Loucy (cell line): ENCODE results near the gene TMPRSS13.

ENCODE experiments used
- H2AFZ ChIP-seq: fragments of 200-600 bp; sonication (generic); 2 replicates; pipeline ENCODE4 v1.6.0; 2016; ENCODE audit warnings: antibody characterized with exemption, mild to moderate bottlenecking, low read length, moderate library complexity
- H3F3A ChIP-seq: fragments of 200-600 bp; 2 replicates; pipeline ENCODE4 v1.6.0; 2016; ENCODE audit warnings: antibody characterized with exemption, low read depth, mild to moderate bottlenecking
- H3K27me3 ChIP-seq: fragments of 200-600 bp; sonication (generic); 2 replicates; pipeline ENCODE4 v1.6.1; 2014; ENCODE audit warnings: low read length, mild to moderate bottlenecking; ENCODE audit not compliant: insufficient read depth, poor library complexity, severe bottlenecking
- H3K36me3 ChIP-seq: fragments of 200-600 bp; sonication (generic); 2 replicates; pipeline ENCODE4 v1.6.1; 2016; ENCODE audit warnings: low read length; ENCODE audit not compliant: insufficient read depth
- H3K4me1 ChIP-seq: fragments of 200-600 bp; sonication (generic); 2 replicates; pipeline ENCODE4 v1.5.1; 2014; ENCODE audit warnings: low read length, mild to moderate bottlenecking; ENCODE audit not compliant: insufficient read depth, poor library complexity, severe bottlenecking
- H3K4me2 ChIP-seq: fragments of 200-600 bp; sonication (generic); 2 replicates; pipeline ENCODE4 v1.6.0; 2014; ENCODE audit warnings: antibody characterized with exemption, low read length, low read depth, mild to moderate bottlenecking; ENCODE audit not compliant: poor library complexity, severe bottlenecking
- H3K4me3 ChIP-seq: fragments of 200-600 bp; sonication (generic); 2 replicates; pipeline ENCODE4 v1.5.1; 2014; ENCODE audit warnings: low read length, mild to moderate bottlenecking, mixed read lengths; ENCODE audit not compliant: poor library complexity, severe bottlenecking
- H3K79me2 ChIP-seq: fragments of 200-600 bp; sonication (generic); 2 replicates; pipeline ENCODE4 v1.6.1; 2014; ENCODE audit warnings: low read length; ENCODE audit not compliant: insufficient read depth
- H3K9ac ChIP-seq: fragments of 200-600 bp; sonication (generic); 2 replicates; pipeline ENCODE4 v1.6.0; 2014; ENCODE audit warnings: mild to moderate bottlenecking, low read depth, low read length, moderate library complexity; ENCODE audit not compliant: poor library complexity, severe bottlenecking
- H3K9me2 ChIP-seq: fragments of 200-600 bp; sonication (generic); replicated peaks from 2 replicates; pipeline ENCODE4 v1.6.1; 2016; ENCODE audit warnings: low read depth, low read length, mixed read lengths
- H3K9me3 ChIP-seq: fragments of 200-600 bp; sonication (generic); 2 replicates; pipeline ENCODE4 v1.6.1; 2014; ENCODE audit warnings: mild to moderate bottlenecking, antibody characterized with exemption, low read length, low read depth; ENCODE audit not compliant: insufficient read depth
- H4K20me1 ChIP-seq: fragments of 200-600 bp; sonication (generic); 2 replicates; pipeline ENCODE4 v1.6.0; 2014; ENCODE audit warnings: antibody characterized with exemption, low read length, mild to moderate bottlenecking; ENCODE audit not compliant: insufficient read depth, poor library complexity, severe bottlenecking
- CTCF ChIP-seq: fragments of 200-600 bp; sonication (generic); conservative IDR thresholded peaks from 2 replicates; pipeline ENCODE4 v1.5.1; 2014; ENCODE audit warnings: mild to moderate bottlenecking, antibody characterized with exemption, low read length
- EZH2phosphoT487 ChIP-seq: fragments of 200-600 bp; IDR thresholded peaks from 2 replicates; pipeline ENCODE4 v1.6.1; 2018; ENCODE audit warnings: antibody characterized with exemption, mild to moderate bottlenecking, moderate library complexity, borderline replicate concordance

The TMPRSS13 gene

GRCh38 chr11:117906710-117907109, 22.5 kb downstream of the TMPRSS13 start:
- Histone ChIP-seq H4K20me1 (no peaks in the 10 kb centered on the region), H3F3A (no peaks in the 10 kb centered on the region), H3K27me3 (no peaks in the 10 kb centered on the region), H3K36me3 (no peaks in the 10 kb centered on the region), H3K9me2 (no peaks in the 10 kb centered on the region), H3K4me3 (no peak overlapping the region), H3K4me2 (peak overlapping the region; percentile 82), H3K9me3 (no peaks in the 10 kb centered on the region), H2AFZ (no peak overlapping the region), H3K79me2 (peaks cover 15% of the 10 kb centered on the region; the same call in 1 of the 2 replicates), H3K9ac (no peak overlapping the region), H3K4me1 (peaks cover 26% of the 10 kb centered on the region)
- TF ChIP-seq CTCF (no peak), EZH2phosphoT487 (no peak)

- no peak for TF ChIP-seq CTCF
- Histone ChIP-seq H3K4me1 (peaks cover 24% of the 10 kb centered on the region), H3K9ac (no peak overlapping the region), H3K9me3 (no peaks in the 10 kb centered on the region), H3K9me2 (no peaks in the 10 kb centered on the region), H3K27me3 (no peaks in the 10 kb centered on the region), H3K4me2 (no peak overlapping the region), H3F3A (no peaks in the 10 kb centered on the region), H4K20me1 (no peaks in the 10 kb centered on the region), H3K79me2 (peaks cover 15% of the 10 kb centered on the region; the same call in 1 of the 2 replicates), H3K36me3 (no peaks in the 10 kb centered on the region), H3K4me3 (no peak overlapping the region), H2AFZ (no peak overlapping the region)
Observed at GRCh38 chr11:117906126-117906525, 23.1 kb downstream of the TMPRSS13 start.

GRCh38 chr11:117905524-117905923, 23.7 kb downstream of the TMPRSS13 start:
- H2AFZ ChIP-seq = no peak overlapping the region
- no peaks in the 10 kb centered on the region for H3K27me3 ChIP-seq
- no peak for TF ChIP-seq CTCF
- TF ChIP-seq EZH2phosphoT487 = no peak
- no peak overlapping the region for H3K9ac ChIP-seq
- no peaks in the 10 kb centered on the region for H3K9me3 ChIP-seq
- no peaks in the 10 kb centered on the region for H3K9me2 ChIP-seq
- no peaks in the 10 kb centered on the region for H3K36me3 ChIP-seq
- no peak overlapping the region for H3K4me2 ChIP-seq
- H3K79me2 ChIP-seq = peaks cover 15% of the 10 kb centered on the region; the same call in 1 of the 2 replicates
- peaks cover 24% of the 10 kb centered on the region for H3K4me1 ChIP-seq
- H3K4me3 ChIP-seq = no peak overlapping the region
- no peaks in the 10 kb centered on the region for H3F3A ChIP-seq
- H4K20me1 ChIP-seq = no peaks in the 10 kb centered on the region
